Fibroblast of villous mesenchyme (primary cell): Measurements from ENCODE around the gene FGF18. TPM values are rescaled to one million over a fixed set of nuclear protein-coding genes. Genes with fewer than 3 reads are reported as not detected.

Experiments
- DNase-seq: peaks from one replicate; pipeline ENCODE4 v3.0.0-alpha.2; 2010; ENCODE audit warnings: low read depth
- H3K4me3 ChIP-seq: 2 replicates; pipeline ENCODE4 v1.5.1; 2011; ENCODE audit warnings: low read depth, mild to moderate bottlenecking, low read length
- total RNA-seq: library from RNA; depleted of rRNA; stranded (reverse); fragments of >200 nt; gene quantifications from 2 replicates; pipeline ENCODE4 v1.2.3, GENCODE V29; 2012
- TF ChIP-seq, protein P1 (sequence below): IDR thresholded peaks from 2 replicates; pipeline ENCODE4 v1.5.1; 2012; ENCODE audit warnings: low read depth, mild to moderate bottlenecking, low read length; ENCODE audit not compliant: insufficient read depth

FGF18 gene
- total RNA-seq, 1 donor, result under 0.01 TPM

GRCh38 chr5:171426680-171427079 is 7.2 kb downstream of the FGF18 start:
- DNase-seq, result no peak
- TF ChIP-seq, protein P1, sequence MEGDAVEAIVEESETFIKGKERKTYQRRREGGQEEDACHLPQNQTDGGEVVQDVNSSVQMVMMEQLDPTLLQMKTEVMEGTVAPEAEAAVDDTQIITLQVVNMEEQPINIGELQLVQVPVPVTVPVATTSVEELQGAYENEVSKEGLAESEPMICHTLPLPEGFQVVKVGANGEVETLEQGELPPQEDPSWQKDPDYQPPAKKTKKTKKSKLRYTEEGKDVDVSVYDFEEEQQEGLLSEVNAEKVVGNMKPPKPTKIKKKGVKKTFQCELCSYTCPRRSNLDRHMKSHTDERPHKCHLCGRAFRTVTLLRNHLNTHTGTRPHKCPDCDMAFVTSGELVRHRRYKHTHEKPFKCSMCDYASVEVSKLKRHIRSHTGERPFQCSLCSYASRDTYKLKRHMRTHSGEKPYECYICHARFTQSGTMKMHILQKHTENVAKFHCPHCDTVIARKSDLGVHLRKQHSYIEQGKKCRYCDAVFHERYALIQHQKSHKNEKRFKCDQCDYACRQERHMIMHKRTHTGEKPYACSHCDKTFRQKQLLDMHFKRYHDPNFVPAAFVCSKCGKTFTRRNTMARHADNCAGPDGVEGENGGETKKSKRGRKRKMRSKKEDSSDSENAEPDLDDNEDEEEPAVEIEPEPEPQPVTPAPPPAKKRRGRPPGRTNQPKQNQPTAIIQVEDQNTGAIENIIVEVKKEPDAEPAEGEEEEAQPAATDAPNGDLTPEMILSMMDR, result no peak
- no peak overlapping the region for H3K4me3 ChIP-seq

DNA sequence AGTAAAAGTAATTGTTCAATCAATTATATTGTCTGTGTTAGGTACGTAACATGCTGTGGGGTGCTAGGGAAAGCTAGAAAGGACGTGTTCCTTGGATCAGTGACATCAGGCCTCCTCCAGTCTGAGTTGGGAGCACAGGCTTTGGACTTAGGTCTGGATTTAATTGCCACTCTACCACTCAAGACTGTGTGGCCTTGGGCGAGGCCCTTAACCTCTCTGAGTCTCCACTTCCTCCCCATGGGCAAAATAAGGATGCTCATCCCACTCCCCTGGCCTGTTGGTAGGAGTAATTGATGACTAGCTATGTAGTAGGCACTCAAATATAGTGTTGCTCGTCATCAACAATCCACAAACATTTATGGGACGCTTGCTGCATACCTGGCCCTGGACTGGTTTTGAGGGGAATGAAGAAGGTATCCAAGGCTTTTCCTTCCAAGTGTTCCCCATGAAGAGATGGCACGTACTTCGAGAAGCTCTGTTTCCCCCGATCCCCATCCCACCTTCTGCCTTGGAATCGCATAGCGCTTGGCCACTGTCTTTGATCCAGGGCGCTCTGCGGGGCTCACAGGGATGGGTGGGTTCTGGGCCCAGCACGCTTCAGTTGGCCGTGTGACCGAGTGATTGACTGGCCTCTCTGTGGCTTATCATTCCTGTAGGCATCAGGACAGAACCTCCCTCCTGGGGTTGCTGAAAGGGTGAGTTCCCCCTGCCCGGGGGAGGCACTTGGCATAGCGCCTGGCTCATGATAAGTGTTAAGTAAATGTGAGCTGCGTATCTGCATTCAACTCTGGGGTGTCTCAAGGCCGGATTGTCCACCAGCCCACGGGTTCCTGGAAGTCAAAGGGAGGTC is 8.1 kb downstream of the FGF18 start:
- TF ChIP-seq, protein P1, result no peak
- DNase-seq, result no peak

DNA sequence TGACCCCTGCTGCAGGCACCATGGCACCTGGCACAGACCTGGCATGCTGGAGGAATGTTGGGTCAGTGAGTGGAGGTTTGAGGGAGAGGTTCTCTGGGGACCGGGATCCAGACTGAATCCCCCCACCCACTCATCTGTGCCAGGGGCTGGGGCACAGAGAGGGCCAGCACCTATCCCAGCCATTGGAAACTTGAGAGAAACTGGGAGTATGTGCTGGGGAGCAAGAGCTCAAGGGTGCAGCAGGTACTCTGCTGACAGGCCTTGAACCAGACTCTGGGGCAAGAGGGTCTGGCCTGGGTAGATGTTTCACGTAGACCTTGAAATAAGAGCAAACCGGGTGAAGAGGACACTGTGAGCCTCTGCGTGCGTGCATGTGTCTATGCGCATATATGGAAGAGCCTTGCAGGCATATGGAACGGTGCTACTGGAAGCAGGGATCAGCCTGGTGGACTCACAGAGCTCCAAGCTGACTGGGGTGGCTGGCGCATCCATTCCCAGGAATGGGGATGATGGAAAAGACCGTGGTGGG is 8.8 kb downstream of the FGF18 start:
- H3K4me3 ChIP-seq, result no peak overlapping the region
- TF ChIP-seq, protein P1, result no peak
- no peak for DNase-seq

More for the DNA sequence above, 8.1 kb downstream of the FGF18 start:
- H3K4me3 ChIP-seq, result no peak overlapping the region

DNA sequence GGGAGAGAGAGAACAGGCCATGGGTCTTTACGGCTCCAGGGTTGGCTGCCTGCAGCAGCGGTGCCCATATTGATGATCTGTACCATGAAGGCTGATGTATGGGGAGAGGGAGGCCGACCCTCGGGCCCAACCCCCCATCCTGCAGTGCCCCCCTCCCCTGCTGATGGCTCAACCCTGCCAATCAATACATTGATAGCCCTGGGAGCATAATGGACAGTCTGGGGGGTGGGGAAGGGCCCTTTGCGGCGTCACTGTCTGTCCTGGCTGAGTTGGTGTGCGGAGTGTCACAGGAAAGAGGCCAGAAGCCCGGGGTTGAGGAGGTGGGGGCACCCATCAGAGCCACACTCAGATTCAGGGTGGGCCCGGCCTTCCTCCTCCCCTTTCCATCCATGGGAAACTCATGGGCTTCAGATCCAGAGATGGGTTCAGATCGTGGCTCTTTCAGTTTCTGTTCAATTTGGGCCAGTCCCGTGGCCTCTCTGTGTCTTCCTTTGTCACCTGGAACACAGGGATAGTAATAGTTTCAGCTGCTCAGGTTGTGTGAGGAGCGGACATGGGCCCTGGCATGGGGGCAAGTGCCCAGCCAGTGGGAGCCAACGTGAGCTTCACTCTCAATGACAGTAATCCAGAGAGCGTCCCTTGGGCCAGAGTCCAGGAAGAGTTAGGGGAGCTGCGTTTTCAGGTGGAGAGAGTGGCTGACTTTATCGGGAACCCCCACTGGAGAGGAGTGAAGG is 9.5 kb downstream of the FGF18 start:
- no peak for DNase-seq
- H3K4me3 ChIP-seq, result no peak overlapping the region
- TF ChIP-seq, protein P1, result no peak

- TF ChIP-seq, protein P1, result no peak
- no peak for DNase-seq
- no peak overlapping the region for H3K4me3 ChIP-seq
These were observed 10.1 kb downstream of the FGF18 start for GRCh38 chr5:171429543-171429910.

DNA sequence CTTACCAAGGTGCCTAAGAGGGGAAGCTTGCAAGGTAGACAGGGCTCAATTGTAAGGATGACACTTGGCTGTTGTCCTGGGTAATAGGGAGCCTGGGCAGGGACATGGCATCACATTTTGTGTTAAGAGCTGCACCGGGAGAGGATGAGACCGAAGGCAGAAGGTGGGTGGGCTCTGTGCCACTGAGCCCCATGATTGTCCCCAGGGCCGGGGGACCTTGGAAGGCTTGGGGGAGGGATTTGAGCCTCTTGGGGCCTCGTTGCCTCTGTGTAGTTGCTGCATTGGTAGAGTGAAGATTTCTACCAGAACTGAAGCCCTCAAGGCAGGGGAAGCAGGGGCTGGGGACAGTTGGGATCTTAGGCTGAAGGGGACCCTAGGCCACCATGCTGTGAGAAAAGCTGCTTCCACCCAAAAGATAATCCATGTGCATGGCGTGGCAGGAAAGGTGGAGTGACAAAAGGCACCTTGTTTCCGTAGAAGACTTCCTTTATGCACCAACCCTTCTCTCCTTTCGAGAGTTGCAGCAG is 11.9 kb downstream of the FGF18 start:
- no peak for DNase-seq
- no peak overlapping the region for H3K4me3 ChIP-seq
- TF ChIP-seq, protein P1, result no peak
